GM10266 (cell line): ENCODE measurements around the gene CSRNP3.
A peak's percentile ranks its signal among the peaks of the same experiment; 100 is the strongest.
"Not testable (repeated sequence)": the region's sequence is repeated elsewhere in the genome, so short reads cannot be mapped to it uniquely, and the experiment has no call there.

Experiments used
- DNase-seq: peaks from one replicate; pipeline ENCODE4 v3.0.0; 2012; ENCODE audit errors: extremely low spot score
- TF ChIP-seq, protein P1 (sequence below): IDR thresholded peaks from 2 replicates; pipeline ENCODE4 v1.5.1; 2012; ENCODE audit warnings: mild to moderate bottlenecking, low read depth; ENCODE audit not compliant: control insufficient read depth, insufficient read depth; ENCODE audit errors: missing control alignments

The CSRNP3 gene

GRCh38 chr2:165584126-165584654 lies 114.7 kb downstream of the CSRNP3 start:
- TF ChIP-seq, protein P1, sequence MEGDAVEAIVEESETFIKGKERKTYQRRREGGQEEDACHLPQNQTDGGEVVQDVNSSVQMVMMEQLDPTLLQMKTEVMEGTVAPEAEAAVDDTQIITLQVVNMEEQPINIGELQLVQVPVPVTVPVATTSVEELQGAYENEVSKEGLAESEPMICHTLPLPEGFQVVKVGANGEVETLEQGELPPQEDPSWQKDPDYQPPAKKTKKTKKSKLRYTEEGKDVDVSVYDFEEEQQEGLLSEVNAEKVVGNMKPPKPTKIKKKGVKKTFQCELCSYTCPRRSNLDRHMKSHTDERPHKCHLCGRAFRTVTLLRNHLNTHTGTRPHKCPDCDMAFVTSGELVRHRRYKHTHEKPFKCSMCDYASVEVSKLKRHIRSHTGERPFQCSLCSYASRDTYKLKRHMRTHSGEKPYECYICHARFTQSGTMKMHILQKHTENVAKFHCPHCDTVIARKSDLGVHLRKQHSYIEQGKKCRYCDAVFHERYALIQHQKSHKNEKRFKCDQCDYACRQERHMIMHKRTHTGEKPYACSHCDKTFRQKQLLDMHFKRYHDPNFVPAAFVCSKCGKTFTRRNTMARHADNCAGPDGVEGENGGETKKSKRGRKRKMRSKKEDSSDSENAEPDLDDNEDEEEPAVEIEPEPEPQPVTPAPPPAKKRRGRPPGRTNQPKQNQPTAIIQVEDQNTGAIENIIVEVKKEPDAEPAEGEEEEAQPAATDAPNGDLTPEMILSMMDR = no peak
- DNase-seq = no peak

- no peak for DNase-seq
- TF ChIP-seq, protein P1 = no peak
Observed at GRCh38 chr2:165586019-165586418, 116.5 kb downstream of the CSRNP3 start.

DNA sequence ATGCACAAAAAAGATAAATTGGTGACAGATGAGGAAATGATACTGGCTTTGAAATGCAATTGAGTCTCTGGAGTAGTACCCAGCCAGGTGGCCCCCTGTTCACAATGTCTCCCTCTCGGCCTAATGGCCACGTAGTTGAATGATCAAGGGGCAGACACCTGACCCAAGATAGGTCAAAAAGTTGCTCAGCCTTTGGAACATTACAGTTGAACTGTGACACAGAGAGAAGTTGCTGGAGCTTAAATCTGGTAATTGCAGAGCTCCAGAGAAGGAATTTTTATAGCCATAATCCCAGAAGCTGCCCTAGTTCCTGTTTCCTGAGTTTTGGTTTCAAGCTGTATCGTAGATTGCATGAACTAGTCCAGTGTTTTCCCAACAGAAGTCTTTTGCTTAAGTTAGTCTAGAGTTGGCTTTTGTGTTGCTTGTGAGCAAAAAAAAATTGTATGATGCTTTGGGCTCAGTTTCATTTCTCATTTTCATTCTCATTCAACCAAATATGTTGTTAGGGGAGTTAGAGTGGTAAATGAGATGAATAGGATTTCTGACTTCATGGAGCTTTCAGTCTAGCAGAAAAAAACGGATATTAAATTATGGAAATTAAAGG lies 117.9 kb downstream of the CSRNP3 start:
- no peak for DNase-seq
- TF ChIP-seq, protein P1 = no peak

GRCh38 chr2:165590999-165591398 lies 121.5 kb downstream of the CSRNP3 start:
- DNase-seq = not testable (repeated sequence)

- TF ChIP-seq, protein P1 = no peak
- DNase-seq = no peak
Observed at GRCh38 chr2:165593081-165593480, 123.6 kb downstream of the CSRNP3 start.

- TF ChIP-seq, protein P1 = no peak
- DNase-seq = no peak
Observed at GRCh38 chr2:165594231-165594934, 124.9 kb downstream of the CSRNP3 start.

DNA sequence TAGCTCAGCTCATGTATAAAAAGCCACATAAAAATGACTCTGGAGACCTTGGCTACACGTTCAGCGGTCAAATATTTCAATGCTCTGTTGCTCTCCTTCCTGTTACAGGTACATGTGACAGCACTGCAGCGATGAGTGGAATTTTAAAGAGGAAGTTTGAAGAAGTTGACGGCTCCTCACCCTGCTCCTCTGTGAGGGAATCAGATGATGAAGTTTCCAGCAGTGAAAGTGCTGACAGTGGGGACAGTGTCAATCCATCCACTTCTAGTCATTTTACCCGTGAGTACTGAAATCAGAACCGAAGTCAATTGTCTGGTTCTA lies 125.4 kb downstream of the CSRNP3 start:
- DNase-seq = peak; percentile 7
- TF ChIP-seq, protein P1 = no peak
